Activated CD4-positive, alpha-beta memory T cell treated with anti-CD3 and anti-CD28 coated beads for 36 hours (primary cell): ENCODE measurements around the gene MRPL41. TPM values are rescaled to one million over a fixed set of nuclear protein-coding genes. Genes with fewer than 3 reads are reported as not detected.
"Not testable (repeated sequence)": the region's sequence is repeated elsewhere in the genome, so short reads cannot be mapped to it uniquely, and the experiment has no call there.

Experiments used
- CTCF ChIA-PET: fragments of 350-600 bp; sonication (Branson Sonifier 250); formaldehyde crosslinking; loops from one replicate; lab custom pipeline; 2021; ENCODE audit warnings: antibody characterized with exemption, inconsistent platforms; lab: Charles Lee
- POLR2A ChIA-PET: fragments of 350-600 bp; sonication (Branson Sonifier 250); formaldehyde crosslinking; loops from one replicate; lab custom pipeline; 2021; ENCODE audit warnings: antibody characterized with exemption; lab: Charles Lee
- DNase-seq: peaks from one replicate; pipeline ENCODE4 v3.0.0-alpha.2; 2020
- H3K27ac Mint-ChIP-seq: one replicate; pipeline ENCODE4 v1.8.0; 2021; ENCODE audit warnings: mixed read lengths
- H3K27me3 Mint-ChIP-seq: one replicate; pipeline ENCODE4 v1.8.0; 2021; ENCODE audit warnings: mixed read lengths
- H3K36me3 Mint-ChIP-seq: one replicate; pipeline ENCODE4 v1.8.0; 2021; ENCODE audit warnings: mixed read lengths
- H3K4me1 Mint-ChIP-seq: one replicate; pipeline ENCODE4 v1.8.0; 2021; ENCODE audit warnings: low read depth, mixed read lengths
- H3K4me3 Mint-ChIP-seq: one replicate; pipeline ENCODE4 v1.8.0; 2021; ENCODE audit warnings: mild to moderate bottlenecking, mixed read lengths
- H3K9me3 Mint-ChIP-seq: one replicate; pipeline ENCODE4 v1.8.0; 2021; ENCODE audit warnings: mixed read lengths
- intact Hi-C: fragments of 100-400 bp; cut with micrococcal nuclease; formaldehyde crosslinking; loops from one replicate; pipeline ENCODE4 v1.15.1; 2023
- total RNA-seq, 2 experiments: library from RNA; stranded (reverse); gene quantifications; one replicate each; pipeline ENCODE4 v1.2.3, GENCODE V29; 2021

The MRPL41 gene
- total RNA-seq, 2 experiments from 2014 or later, result 48.0 to 48.8 TPM

DNA sequence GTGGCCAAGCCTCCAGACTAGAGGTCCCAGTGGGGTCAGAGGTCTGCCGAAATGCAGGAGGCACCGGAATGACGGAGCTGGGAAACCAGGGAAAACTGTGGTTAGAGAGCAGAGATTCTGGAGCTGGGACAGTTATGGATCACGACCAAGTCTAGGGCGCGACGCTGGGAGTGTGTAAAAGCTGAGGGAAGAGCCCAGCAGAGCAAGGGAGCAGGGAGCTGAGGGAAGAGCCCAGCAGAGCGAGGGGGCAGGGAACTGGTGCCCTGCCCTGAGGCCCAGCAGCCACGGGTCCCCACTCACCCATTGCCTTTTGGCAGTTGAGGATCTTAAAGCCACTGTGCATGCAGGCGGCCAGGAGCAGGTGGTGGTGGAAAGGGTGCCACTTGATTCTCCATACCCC lies 12.5 kb downstream of the MRPL41 start:
- intact Hi-C loops, result no loop called here
- CTCF ChIA-PET, result no interaction called here
- POLR2A ChIA-PET, result no interaction called here
- no peak overlapping the region for H3K4me3 Mint-ChIP-seq
- no peak overlapping the region for H3K27ac Mint-ChIP-seq
- no peaks in the 10 kb centered on the region for H3K9me3 Mint-ChIP-seq
- DNase-seq, result no peak
- peaks cover 31% of the 10 kb centered on the region for H3K36me3 Mint-ChIP-seq
- no peaks in the 10 kb centered on the region for H3K27me3 Mint-ChIP-seq
- H3K4me1 Mint-ChIP-seq, result peaks cover 5% of the 10 kb centered on the region

DNA sequence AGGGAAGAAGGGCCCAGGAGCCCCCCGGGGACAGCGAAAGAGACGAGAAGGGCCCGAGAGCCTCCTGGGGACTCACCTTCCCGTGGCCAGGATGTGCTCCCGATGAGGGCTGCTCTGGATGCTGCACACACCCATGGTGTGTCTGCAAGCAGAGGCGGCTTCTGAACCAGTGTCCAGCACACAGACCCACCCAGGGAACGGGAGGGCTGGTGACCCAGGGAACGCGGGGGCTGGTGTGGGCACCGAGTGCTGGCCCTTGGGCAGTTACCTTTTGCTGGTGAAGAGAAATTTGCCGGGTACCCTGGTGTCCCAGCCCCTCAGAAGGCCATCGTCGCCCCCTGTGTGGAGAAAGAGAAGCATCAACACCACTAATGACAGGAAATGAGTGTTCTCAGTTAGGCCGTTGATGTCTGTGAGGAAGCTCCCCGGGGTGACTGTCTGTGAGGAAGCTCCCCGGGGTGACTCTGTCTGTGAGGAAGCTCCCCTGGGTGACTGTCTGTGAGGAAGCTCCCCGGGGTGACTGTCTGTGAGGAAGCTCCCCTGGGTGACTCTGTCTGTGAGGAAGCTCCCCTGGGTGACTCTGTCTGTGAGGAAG lies 13.2 kb downstream of the MRPL41 start:
- Mint-ChIP-seq H3K27me3 (no peaks in the 10 kb centered on the region), H3K27ac (no peak overlapping the region), H3K36me3 (peaks cover 26% of the 10 kb centered on the region), H3K4me3 (no peak overlapping the region), H3K9me3 (no peaks in the 10 kb centered on the region), H3K4me1 (peaks cover 5% of the 10 kb centered on the region)
- POLR2A ChIA-PET, result no interaction called here
- no peak for DNase-seq
- CTCF ChIA-PET, result interaction anchor here (0.8 kb wide), 1 partner anchor 263 kb away, joined by 3 read pairs; the partner anchor contains the start of gene NRARP
- intact Hi-C loops, result no loop called here

DNA sequence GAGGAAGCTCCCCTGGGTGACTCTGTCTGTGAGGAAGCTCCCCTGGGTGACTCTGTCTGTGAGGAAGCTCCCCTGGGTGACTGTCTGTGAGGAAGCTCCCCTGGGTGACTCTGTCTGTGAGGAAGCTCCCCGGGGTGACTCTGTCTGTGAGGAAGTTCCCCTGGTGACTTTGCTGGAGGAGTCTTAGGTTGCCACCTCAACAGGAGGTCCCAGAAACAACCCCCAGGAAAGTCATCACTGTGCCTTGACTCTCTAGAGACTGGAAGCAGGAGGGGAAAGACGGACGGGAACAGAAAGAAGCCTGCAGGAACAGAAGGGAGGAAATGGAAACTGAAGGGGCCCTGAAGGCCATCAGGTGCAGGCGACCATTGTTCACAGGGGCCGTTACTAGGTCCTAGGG lies 16.8 kb downstream of the MRPL41 start:
- H3K4me3 Mint-ChIP-seq, POLR2A ChIA-PET, H3K9me3 Mint-ChIP-seq, CTCF ChIA-PET, H3K4me1 Mint-ChIP-seq, DNase-seq, intact Hi-C loops, H3K27me3 Mint-ChIP-seq, H3K27ac Mint-ChIP-seq: not testable (repeated sequence)
- peaks cover 23% of the 10 kb centered on the region for H3K36me3 Mint-ChIP-seq

DNA sequence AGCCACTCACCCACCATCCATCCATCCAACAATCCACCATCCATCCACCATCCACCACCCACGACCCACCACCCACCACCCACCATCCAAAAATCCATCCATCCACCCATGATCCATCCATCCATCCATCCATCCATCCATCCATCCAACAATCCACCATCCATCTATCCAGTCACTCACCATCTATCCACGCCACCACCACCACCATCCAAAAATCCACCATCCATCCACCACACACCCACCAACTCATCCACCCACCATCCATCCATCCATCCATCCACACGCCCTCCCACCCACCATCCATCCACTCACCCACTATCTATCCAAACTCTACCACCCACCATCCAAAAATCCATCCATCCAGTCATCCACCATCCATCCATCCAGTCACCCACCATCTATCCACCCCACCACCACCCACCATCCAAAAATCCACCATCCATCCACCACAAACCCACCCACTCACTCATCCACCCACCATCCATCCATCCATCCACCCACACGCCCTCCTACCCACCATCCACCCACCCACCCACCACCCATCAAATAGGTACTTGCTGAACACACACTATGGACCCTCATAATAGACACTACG lies 18.0 kb downstream of the MRPL41 start:
- intact Hi-C loops, result no loop called here
- Mint-ChIP-seq H3K9me3 (no peaks in the 10 kb centered on the region), H3K36me3 (peaks cover 16% of the 10 kb centered on the region), H3K27me3 (no peaks in the 10 kb centered on the region), H3K4me1 (peaks cover 5% of the 10 kb centered on the region), H3K27ac (no peak overlapping the region), H3K4me3 (no peak overlapping the region)
- ChIA-PET POLR2A (no interaction called here), CTCF (interaction anchor here (1.0 kb wide), 1 partner anchor 10 kb away, joined by 3 read pairs; no protein-coding TSS in a partner anchor)
- no peak for DNase-seq

DNA sequence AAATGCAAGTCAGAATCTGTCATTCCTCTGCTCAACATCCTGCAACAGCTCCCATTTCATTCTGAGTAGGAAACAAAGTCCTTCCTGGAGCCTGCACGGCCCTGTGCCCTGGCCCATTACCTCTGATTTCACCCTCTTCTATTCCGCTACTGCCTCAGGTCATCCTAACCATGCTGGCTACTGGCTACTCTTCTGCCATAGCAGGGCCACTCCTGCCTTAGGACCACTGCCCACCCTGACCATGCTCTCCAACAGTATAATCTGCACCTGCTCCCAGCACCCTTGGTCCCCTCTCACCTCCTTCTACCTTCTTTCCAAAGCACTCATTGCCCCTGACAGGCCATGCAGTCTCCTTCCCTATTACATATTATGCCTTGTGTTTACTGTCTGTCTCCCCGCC lies 18.9 kb downstream of the MRPL41 start:
- DNase-seq, result no peak
- intact Hi-C loops, result no loop called here
- H3K27me3 Mint-ChIP-seq, result no peaks in the 10 kb centered on the region
- no peak overlapping the region for H3K27ac Mint-ChIP-seq
- H3K9me3 Mint-ChIP-seq, result no peaks in the 10 kb centered on the region
- H3K4me1 Mint-ChIP-seq, result peaks cover 13% of the 10 kb centered on the region
- peaks cover 23% of the 10 kb centered on the region for H3K36me3 Mint-ChIP-seq
- no peak overlapping the region for H3K4me3 Mint-ChIP-seq
- ChIA-PET CTCF (interaction anchor here (1.0 kb wide), 1 partner anchor 9 kb away, joined by 3 read pairs; no protein-coding TSS in a partner anchor), POLR2A (no interaction called here)

DNA sequence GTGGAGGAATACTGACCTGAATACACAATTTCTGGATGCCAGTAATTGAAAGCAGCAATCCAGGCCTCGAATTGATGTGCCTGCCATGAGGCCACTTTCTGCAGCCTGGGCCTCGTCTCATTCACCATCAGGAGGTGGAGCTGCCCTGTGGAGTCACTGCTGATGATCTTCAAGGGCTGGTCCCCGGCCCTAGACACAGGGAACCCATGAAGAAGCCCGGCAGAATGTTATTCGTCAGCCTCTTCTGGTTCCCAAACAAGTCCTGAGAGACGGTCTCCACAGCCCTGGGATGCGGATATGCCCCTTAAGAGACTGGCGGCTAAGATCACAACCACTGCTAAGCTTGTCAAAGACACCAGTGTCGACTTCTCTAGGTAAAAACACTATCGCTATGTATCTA lies 22.5 kb downstream of the MRPL41 start:
- Mint-ChIP-seq H3K27ac (no peak overlapping the region), H3K9me3 (no peaks in the 10 kb centered on the region), H3K27me3 (no peaks in the 10 kb centered on the region), H3K36me3 (peaks cover 28% of the 10 kb centered on the region), H3K4me1 (peaks cover 34% of the 10 kb centered on the region), H3K4me3 (no peak overlapping the region)
- intact Hi-C loops, result no loop called here
- DNase-seq, result no peak
- CTCF ChIA-PET, result no interaction called here
- POLR2A ChIA-PET, result interaction anchor here (0.6 to 1.7 kb wide), 2 partner anchors 22 to 145 kb away, joined by 3 to 6 read pairs; partner anchors contain the start of gene MRPL41

DNA sequence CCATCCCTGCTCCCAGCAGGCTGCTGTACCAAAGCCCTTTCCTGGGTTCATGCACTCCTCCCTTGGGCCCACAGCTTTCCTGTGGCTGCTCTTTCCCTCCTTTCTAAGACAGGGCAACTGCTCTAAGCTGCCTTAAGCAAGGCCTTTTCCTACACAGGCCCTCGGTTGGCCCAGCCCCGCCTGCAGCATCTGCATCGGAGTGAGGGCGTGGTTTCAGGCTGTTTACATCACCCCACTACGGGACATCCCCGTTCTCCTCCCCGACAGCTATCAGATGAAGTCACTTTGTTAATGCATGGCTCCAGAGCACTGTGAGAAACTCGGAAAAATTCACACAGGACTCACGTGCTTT lies 23.7 kb downstream of the MRPL41 start:
- H3K4me3 Mint-ChIP-seq, result no peak overlapping the region
- no peaks in the 10 kb centered on the region for H3K9me3 Mint-ChIP-seq
- H3K36me3 Mint-ChIP-seq, result peaks cover 26% of the 10 kb centered on the region
- H3K4me1 Mint-ChIP-seq, result peaks cover 37% of the 10 kb centered on the region
- intact Hi-C loops, result no loop called here
- peak overlapping the region; percentile 63 for H3K27ac Mint-ChIP-seq
- CTCF ChIA-PET, result interaction anchor here (0.6 kb wide), 1 partner anchor 487 kb away, joined by 3 read pairs; no protein-coding TSS in a partner anchor
- DNase-seq, result peak; percentile 50
- POLR2A ChIA-PET, result interaction anchor here (1.7 kb wide), 1 partner anchor 23 kb away, joined by 6 read pairs; the partner anchor contains the start of gene MRPL41
- H3K27me3 Mint-ChIP-seq, result no peaks in the 10 kb centered on the region

DNA sequence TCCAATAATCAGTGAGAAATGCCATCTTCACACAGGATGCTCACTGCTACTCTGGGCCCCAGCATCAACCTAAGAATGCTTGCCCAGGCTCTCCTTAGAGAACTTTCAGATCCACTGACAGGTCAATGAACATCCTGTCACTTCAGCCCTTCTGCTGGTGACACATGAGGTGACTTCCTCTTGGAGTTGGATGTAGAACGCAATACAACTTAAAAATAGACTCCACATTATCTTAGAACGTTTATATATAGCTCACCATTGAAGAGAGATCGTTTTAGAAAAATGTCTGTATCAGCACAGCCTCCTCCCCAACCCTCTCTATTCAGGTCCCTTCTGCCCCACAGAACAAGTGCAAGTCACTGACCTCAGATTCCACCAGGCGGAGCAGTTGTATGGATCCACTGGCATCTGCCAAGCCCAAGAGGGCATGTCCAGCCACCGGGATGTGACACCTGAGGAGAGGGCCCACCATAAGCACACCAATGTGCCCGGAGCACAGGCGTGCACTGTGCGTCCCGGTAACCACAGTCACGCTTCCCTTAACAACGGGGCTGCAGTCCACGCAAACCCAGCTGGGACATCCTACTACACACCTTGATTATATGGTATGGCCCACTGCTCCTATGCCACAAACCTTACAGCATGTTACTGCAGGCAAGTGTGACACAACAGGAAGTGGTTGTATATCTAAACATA lies 24.2 kb downstream of the MRPL41 start:
- DNase-seq, result no peak
- CTCF ChIA-PET, result interaction anchor here (0.6 kb wide), 1 partner anchor 488 kb away, joined by 3 read pairs; no protein-coding TSS in a partner anchor
- peaks cover 37% of the 10 kb centered on the region for H3K4me1 Mint-ChIP-seq
- intact Hi-C loops, result no loop called here
- no peaks in the 10 kb centered on the region for H3K27me3 Mint-ChIP-seq
- H3K27ac Mint-ChIP-seq, result peak overlapping the region; percentile 63
- POLR2A ChIA-PET, result interaction anchor here (1.7 kb wide), 1 partner anchor 24 kb away, joined by 6 read pairs; the partner anchor contains the start of gene MRPL41
- H3K9me3 Mint-ChIP-seq, result no peaks in the 10 kb centered on the region
- H3K4me3 Mint-ChIP-seq, result no peak overlapping the region
- H3K36me3 Mint-ChIP-seq, result peaks cover 21% of the 10 kb centered on the region

DNA sequence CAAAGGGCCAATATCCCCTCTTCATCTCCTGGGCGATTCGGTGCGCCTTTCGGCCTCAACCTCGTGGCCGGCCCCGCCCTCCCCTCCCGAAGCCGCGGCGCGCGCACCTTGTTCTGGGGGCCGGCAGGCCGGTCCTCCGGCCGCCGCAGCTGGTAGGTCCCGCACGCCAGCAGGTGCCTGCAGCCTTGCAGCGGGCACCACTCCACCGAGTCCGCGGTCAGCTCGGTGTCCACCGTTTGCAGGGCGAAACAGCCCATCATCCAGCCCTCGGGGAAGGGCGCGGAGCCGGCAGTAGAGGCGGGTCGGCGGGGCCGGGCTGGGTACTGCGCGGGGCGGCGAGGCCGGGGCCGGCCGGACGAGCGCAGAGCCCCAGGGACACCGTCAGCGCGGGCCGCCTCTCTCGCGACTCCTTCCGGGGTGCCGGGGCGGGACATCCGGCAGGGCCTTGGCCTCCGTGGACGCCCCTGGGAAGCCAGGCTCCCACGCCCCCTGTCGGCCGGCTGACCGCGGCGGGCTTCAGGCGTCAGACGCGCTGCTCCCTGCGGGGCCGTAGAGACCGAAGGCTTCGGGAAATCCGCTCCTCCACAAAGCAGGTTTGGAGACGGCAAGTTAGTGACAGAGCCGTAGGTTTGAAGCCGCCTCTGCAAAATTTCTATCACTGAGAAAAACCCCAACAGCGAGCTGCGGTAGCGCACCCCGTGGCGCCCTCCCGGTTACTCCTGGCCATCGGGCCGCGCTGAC lies 27.0 kb downstream of the MRPL41 start, which contains the start of gene DPH7:
Gene DPH7 (minus strand): TSS at position 408 of the 741 bp plus-strand sequence. CDS start 148 bp downstream, at position 260.
- DNase-seq, result peak; percentile 96
- ChIA-PET CTCF (interaction anchor here (0.8 to 3.1 kb wide), 8 partner anchors 10 to 41 kb away, joined by 3 to 23 read pairs (median 4); partner anchors contain the start of genes ARRDC1, MRPL41 and ZMYND19), POLR2A (interaction anchor here (1.0 to 1.4 kb wide), 4 partner anchors 10 to 27 kb away, joined by 3 to 9 read pairs (median 4); partner anchors contain the start of genes MRPL41 and ZMYND19)
- peaks cover 37% of the 10 kb centered on the region for H3K4me1 Mint-ChIP-seq
- peaks cover 23% of the 10 kb centered on the region for H3K36me3 Mint-ChIP-seq
- H3K27me3 Mint-ChIP-seq, result no peaks in the 10 kb centered on the region
- intact Hi-C loops, result loop anchor here (1.0 kb wide), 1 partner anchor 27 kb away; the partner anchor contains the start of gene ARRDC1
- H3K4me3 Mint-ChIP-seq, result peak within 1 kb of the TSS; percentile 71
- H3K9me3 Mint-ChIP-seq, result no peaks in the 10 kb centered on the region
- peak within 1 kb of the TSS; percentile 4 for H3K27ac Mint-ChIP-seq

DNA sequence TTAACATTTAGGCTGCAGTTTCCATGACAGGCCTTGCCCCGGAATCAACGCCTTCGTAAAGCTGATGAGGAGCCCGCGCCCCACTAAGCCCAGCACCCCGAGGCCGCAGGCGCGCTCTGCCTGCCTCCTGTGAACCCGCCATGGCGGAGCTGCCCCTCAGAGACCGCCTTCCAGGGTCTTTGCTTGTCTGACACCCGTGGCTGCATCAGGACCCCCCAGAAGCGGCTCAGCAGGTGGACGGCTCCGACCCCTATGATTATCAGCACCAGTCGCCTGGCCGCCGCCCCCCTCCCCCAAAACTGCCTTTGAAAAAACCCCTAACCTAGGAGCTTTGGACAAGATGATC lies 27.6 kb downstream of the MRPL41 start:
- H3K27me3 Mint-ChIP-seq, result no peaks in the 10 kb centered on the region
- CTCF ChIA-PET, result interaction anchor here (0.8 to 3.1 kb wide), 7 partner anchors 9 to 40 kb away, joined by 3 to 23 read pairs (median 4); partner anchors contain the start of genes ARRDC1, MRPL41 and ZMYND19
- H3K4me3 Mint-ChIP-seq, result peak overlapping the region; percentile 71
- peaks cover 23% of the 10 kb centered on the region for H3K36me3 Mint-ChIP-seq
- intact Hi-C loops, result loop anchor here (1.0 kb wide), 1 partner anchor 26 kb away; the partner anchor contains the start of gene ARRDC1
- no peaks in the 10 kb centered on the region for H3K9me3 Mint-ChIP-seq
- DNase-seq, result no peak
- H3K27ac Mint-ChIP-seq, result no peak overlapping the region
- peaks cover 37% of the 10 kb centered on the region for H3K4me1 Mint-ChIP-seq
- POLR2A ChIA-PET, result interaction anchor here (1.3 to 1.4 kb wide), 3 partner anchors 9 to 27 kb away, joined by 3 to 9 read pairs (median 4); partner anchors contain the start of genes MRPL41 and ZMYND19
